CMK (cell line): ENCODE results near the gene NDOR1.

Experiments used
- DNase-seq: peaks from one replicate; pipeline ENCODE4 v3.0.0-alpha.2; 2010; ENCODE audit warnings: low read depth

NDOR1 gene

GRCh38 chr9:137262909-137263285 is 57.4 kb downstream of the NDOR1 start:
- DNase-seq: no peak

GRCh38 chr9:137263506-137263905 is 58.0 kb downstream of the NDOR1 start:
- no peak for DNase-seq

- no peak for DNase-seq
Measured at GRCh38 chr9:137264067-137264466, 58.6 kb downstream of the NDOR1 start.

GRCh38 chr9:137265496-137266161 is 60.1 kb downstream of the NDOR1 start:
- DNase-seq: no peak

- DNase-seq: no peak
Measured at GRCh38 chr9:137266162-137266527, 60.6 kb downstream of the NDOR1 start.
